NCI-H82 treated with DMSO at 0.1 percent for 48 hours (cell line): Measurements from ENCODE around the gene SLC45A2.
"Not testable (repeated sequence)": the region's sequence is repeated elsewhere in the genome, so short reads cannot be mapped to it uniquely, and the experiment has no call there.

ENCODE experiments used
- DNase-seq: peaks from one replicate; lab custom pipeline; 2025; ENCODE audit not compliant: unreplicated experiment; lab: John Stamatoyannopoulos, UW

SLC45A2 gene

GRCh38 chr5:33969572-33970452 lies 14.7 kb downstream of the SLC45A2 start:
- no peak for DNase-seq

DNA sequence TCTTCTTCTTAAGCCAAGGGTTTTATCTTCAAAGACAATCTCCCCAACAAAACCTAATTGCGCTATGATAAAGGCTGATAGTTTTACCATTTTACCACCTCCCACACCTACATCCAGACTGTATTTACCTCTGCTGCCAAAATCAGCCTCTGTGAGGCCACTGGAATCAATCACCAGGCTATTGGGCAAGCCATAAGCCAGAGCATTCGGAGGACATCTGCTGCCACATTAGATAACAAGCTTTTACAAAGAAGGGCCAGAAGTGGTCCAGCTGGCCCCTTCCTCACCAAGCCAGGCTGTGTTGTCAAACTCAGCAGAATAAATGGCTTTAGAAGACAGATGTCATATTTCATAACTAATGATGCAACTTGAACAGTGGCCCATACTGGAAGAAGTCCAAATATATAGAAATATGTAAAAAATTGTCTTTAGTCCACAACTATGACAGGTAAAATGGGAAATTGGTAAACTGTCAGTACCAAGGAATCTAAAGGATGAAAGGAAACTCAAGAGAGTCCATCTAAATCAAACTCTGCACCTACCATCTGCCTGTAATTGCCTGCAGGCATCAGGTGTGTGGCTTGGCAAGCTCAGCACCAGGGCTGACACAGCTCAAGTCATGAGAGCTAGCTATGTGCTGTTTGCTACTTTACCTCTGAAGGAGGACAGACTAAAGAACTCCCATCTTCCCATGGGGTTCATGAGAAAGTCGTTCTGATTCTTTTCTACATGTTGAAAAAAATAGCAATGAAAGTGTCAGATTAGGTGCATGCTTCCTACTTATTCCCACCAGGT lies 16.1 kb downstream of the SLC45A2 start:
- DNase-seq: peak; percentile 64

DNA sequence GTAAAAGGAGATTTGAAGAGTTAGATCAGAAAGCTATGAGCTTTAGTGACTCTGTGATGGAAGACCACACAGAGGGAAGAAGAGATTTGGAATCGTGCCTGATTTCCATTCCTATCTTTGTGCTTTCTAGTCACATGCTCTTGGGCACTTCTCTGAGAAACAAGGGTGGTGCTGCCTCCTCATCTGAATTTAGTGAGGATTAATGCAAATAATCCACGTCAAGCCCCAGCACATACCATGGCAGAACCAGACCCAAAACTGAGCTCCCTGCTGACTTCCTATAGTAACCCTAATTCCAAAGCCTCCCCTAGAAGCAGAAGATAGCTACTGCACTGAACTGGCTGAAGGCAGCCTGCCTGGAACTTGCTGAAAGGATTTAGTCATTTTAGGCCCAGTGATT lies 17.7 kb downstream of the SLC45A2 start:
- peak; percentile 52 for DNase-seq

- DNase-seq: no peak
Observed at GRCh38 chr5:33964132-33964700, 20.3 kb downstream of the SLC45A2 start.

DNA sequence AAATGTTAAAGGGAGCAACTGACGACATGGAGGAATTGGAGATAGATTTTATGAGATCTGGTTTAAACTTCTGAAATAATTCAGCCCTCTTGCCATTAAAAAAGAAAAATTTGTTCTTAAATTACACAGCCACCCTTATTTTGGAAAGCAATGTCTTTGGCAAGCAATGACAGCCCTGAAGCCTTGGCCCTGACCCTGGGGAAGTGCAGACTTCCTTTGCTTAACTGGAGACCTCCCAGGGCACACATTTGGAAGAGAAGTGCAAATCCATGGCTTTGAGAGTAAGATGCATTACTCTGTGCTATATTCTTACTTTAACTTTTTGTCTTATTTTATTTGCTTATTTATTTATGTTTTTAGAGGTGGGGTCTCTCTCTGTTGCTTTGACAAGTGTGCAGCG lies 26.3 kb downstream of the SLC45A2 start:
- no peak for DNase-seq

- DNase-seq: no peak
Observed at GRCh38 chr5:33957577-33958150, 26.8 kb downstream of the SLC45A2 start.

GRCh38 chr5:33952175-33952574 lies 32.3 kb downstream of the SLC45A2 start:
- DNase-seq: not testable (repeated sequence)

DNA sequence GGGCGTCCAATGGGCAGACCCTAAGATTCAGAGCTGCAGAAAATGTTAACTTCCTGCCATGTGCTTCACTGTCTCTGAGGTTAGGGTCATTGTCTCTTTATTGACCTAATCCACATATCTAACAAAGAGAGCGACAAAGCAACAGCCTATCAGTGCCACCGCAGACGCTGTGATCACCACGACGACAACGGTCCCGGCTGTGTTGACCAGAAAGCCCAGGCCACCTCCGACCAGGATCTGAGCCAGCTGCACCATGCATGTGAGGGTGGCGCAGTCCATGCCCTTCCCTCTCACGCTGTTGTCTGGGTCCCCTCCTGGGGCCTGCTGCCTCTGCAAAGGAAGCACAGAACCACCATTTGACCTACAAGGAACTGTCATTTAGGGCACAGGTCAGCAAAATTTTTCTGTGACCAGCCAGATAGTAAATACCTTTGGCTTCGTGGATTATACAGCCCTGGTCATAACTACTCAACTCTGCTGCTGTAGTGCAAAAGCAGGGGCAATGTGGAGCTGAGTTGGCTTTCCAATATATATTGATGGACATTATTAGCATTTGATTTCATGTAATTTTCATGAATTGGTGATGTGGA lies 39.9 kb downstream of the SLC45A2 start:
- no peak for DNase-seq

DNA sequence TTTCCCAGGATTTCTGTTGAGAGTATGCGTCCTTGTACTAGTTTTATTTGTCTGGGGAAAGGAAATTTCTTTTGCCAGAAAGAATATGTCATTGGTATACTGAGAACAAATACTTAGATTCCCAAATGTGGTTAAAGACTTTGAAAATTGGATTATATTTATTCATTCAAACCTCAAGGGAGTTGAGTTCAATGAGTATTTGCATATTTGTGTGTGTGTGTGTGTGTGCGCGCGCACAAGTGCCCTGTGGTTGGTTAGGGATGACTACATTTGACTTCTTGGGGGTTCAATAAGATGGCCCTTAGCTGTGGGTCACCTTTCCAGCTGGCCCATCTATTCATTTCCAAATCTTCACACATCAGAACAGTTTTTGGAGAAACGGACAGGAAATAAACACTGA lies 43.4 kb downstream of the SLC45A2 start:
- no peak for DNase-seq

- no peak for DNase-seq
Observed at GRCh38 chr5:33939556-33940262, 44.8 kb downstream of the SLC45A2 start.

DNA sequence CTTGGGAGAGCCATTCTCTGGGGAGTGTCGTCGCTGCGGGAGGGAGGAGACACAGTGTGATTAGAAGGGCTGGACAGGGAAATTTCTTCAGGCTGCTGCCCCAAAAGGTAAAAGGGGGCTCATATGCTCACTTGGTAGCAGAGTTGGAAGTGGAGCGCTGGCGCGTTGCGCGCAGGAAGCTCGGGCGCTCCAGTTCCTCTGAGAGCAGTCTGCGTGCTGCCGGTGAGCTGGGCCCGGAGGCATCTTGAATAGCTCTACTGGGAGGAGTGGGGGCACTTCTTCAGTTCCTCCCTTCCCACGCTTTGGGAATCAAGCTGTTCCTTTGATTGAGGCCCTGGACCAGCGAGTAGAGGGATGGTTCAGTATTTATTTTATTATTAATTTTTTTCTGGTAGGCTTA lies 45.6 kb downstream of the SLC45A2 start:
- DNase-seq: no peak

DNA sequence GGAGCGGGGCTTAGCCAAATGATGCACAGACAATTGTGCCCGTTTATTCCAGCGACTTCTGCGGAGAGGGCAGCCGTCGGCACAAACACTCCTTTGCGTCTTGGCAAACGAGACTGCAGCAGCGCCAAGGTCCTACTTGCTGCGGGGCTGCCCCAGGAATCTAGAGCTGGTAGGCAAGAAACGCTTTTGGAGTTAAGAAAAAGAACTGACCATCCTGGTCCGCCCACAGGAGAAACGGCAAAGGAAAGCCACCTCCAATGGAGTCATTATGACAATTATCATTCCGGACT lies 46.0 kb downstream of the SLC45A2 start:
- DNase-seq: no peak

DNA sequence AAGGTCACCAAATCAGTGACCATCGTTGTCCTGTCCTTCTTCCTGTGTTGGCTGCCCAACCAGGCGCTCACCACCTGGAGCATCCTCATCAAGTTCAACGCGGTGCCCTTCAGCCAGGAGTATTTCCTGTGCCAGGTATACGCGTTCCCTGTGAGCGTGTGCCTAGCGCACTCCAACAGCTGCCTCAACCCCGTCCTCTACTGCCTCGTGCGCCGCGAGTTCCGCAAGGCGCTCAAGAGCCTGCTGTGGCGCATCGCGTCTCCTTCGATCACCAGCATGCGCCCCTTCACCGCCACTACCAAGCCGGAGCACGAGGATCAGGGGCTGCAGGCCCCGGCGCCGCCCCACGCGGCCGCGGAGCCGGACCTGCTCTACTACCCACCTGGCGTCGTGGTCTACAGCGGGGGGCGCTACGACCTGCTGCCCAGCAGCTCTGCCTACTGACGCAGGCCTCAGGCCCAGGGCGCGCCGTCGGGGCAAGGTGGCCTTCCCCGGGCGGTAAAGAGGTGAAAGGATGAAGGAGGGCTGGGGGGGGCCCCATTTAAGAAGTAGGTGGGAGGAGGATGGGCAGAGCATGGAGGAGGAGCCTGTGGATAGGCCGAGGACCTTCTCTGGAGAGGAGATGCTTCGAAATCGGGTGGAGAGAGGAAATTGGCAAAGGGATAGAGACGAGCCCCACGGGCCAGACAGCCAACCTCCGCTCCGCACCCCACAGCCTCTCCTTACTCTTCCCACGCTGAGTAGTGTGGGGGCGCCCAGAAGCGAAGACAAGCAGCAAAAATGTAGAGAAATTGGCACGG lies 46.6 kb downstream of the SLC45A2 start:
- no peak for DNase-seq

GRCh38 chr5:33937017-33937706 lies 47.3 kb downstream of the SLC45A2 start:
- no peak for DNase-seq

- DNase-seq: no peak
Observed at GRCh38 chr5:33936381-33937016, 48.0 kb downstream of the SLC45A2 start, which contains the start of gene RXFP3. TSS of gene RXFP3 (plus strand) at chr5:33936386. CDS start at chr5:33936741, 355 bp downstream.

- no peak for DNase-seq
Observed at GRCh38 chr5:33936004-33936380, 48.5 kb downstream of the SLC45A2 start.

DNA sequence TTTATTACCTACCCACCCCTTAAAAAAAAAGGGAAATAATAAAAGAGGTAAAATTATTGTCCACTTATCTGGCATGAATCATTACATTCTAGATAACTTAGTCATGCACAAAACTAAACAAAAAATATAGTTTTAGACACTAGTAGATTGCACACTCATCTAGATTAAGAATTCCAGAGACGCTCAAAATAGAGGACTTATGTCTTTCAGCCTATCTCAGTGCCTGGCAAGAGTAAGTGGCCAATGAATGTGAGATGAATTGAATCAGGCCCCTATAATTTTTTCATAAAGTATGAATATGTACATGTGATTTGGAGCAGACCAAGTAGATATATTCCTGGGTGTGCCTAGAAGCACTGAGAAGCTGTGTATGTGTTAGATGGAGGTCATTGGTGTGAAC lies 50.3 kb downstream of the SLC45A2 start:
- no peak for DNase-seq

DNA sequence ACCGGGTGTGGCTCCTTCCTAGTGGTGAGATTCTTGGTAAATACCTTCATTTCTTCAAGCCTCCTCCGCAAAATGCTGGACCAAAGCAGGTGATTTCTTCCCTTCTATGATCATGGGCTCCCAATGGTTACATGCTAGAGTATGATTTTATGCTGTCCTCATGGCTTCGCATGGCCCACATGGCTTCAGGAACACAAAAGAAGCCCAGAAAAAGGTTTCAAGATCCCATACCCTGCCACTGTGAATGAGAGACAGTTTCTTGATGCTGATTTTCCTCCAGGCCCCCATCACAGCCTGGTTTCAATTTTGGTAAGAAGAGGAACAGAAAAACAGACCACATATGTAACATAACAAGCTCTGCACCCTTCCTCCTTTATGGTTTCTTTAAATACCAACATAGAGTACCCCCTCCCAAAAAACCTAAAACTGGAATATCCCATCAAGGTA lies 50.7 kb downstream of the SLC45A2 start:
- no peak for DNase-seq

DNA sequence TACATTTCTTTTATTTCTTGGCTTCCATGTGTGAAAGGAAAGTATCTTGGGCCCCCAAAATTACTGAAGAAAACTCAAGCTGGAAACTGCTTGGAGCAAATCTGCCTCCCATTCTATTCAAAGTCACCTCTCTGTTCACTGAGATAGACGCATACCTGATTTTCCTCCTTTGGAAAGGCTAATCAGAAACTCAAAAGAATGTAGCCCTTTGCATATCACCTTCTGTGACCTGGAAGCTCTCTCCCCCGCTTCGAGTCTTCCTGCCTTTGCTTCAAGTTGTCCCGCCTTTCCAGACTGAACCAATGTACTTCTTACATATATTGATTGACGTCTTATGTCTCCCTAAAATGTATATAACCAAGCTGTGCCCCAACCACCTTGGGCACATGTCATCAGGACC lies 53.4 kb downstream of the SLC45A2 start:
- DNase-seq: no peak
